ENCODE measurements around the gene SPATS2. TPM values are rescaled to one million over a fixed set of nuclear protein-coding genes. Genes with fewer than 3 reads are reported as not detected.
"Not testable (repeated sequence)": the region's sequence is repeated elsewhere in the genome, so short reads cannot be mapped to it uniquely, and the experiment has no call there.

SPATS2 gene
- total RNA-seq, 1 donor from 2014 or later, result 23.0 TPM

GRCh38 chr12:49478949-49479664, 111.8 kb downstream of the SPATS2 start:
- DNase-seq, result no peak

GRCh38 chr12:49482095-49483051, 115.1 kb downstream of the SPATS2 start:
- DNase-seq, result peak; percentile 32

- DNase-seq, result peak; percentile 28
These were observed 116.4 kb downstream of the SPATS2 start for GRCh38 chr12:49483619-49484018.

- no peak for DNase-seq
These were observed 120.3 kb downstream of the SPATS2 start for GRCh38 chr12:49487605-49488004.

- no peak for DNase-seq
These were observed 121.9 kb downstream of the SPATS2 start for GRCh38 chr12:49489154-49489553.

- DNase-seq, result peak; percentile 95
These were observed 122.5 kb downstream of the SPATS2 start for GRCh38 chr12:49489720-49490119.

GRCh38 chr12:49491823-49492222, 124.6 kb downstream of the SPATS2 start:
- DNase-seq, result no peak

GRCh38 chr12:49493900-49494299, 126.6 kb downstream of the SPATS2 start:
- no peak for DNase-seq

- DNase-seq, result no peak
These were observed 129.4 kb downstream of the SPATS2 start for GRCh38 chr12:49496417-49497360.

GRCh38 chr12:49501895-49502294, 134.6 kb downstream of the SPATS2 start:
- no peak for DNase-seq

GRCh38 chr12:49502590-49502989, 135.3 kb downstream of the SPATS2 start:
- DNase-seq, result peak; percentile 51

- DNase-seq, result peak; percentile 98
These were observed 136.5 kb downstream of the SPATS2 start for GRCh38 chr12:49503674-49504180.

GRCh38 chr12:49505672-49506071, 138.4 kb downstream of the SPATS2 start:
- peak; percentile 47 for DNase-seq

GRCh38 chr12:49507139-49507538, 139.9 kb downstream of the SPATS2 start:
- peak; percentile 97 for DNase-seq

- DNase-seq, result not testable (repeated sequence)
These were observed 142.4 kb downstream of the SPATS2 start for GRCh38 chr12:49509681-49510080.

GRCh38 chr12:49511410-49511809, 144.1 kb downstream of the SPATS2 start:
- DNase-seq, result no peak

GRCh38 chr12:49512546-49512945, 145.3 kb downstream of the SPATS2 start:
- no peak for DNase-seq

GRCh38 chr12:49515266-49515665, 148.0 kb downstream of the SPATS2 start:
- peak; percentile 91 for DNase-seq

- DNase-seq, result peak; percentile 72
These were observed 151.8 kb downstream of the SPATS2 start for GRCh38 chr12:49518914-49519573.

GRCh38 chr12:49519574-49519936, 152.3 kb downstream of the SPATS2 start:
- DNase-seq, result no peak

GRCh38 chr12:49521389-49521788, 154.1 kb downstream of the SPATS2 start:
- DNase-seq, result no peak
